K562 (cell line): ENCODE measurements around the gene DTX4. TPM values are rescaled to one million over a fixed set of nuclear protein-coding genes. Genes with fewer than 3 reads are reported as not detected.

ENCODE experiments used
- ADNP ChIP-seq: fragments of 200-800 bp; sonication (Bioruptor generic); IDR thresholded peaks from 2 replicates; pipeline ENCODE4 v1.6.1; 2016; ENCODE audit warnings: missing genetic modification characterization, missing compliant biosample characterization
- BHLHE40 ChIP-seq: IDR thresholded peaks from 2 replicates; pipeline ENCODE4 v1.6.1; 2011; ENCODE audit warnings: low read length, improper control_type of control experiment
- CBFB ChIP-seq: sonication (generic); formaldehyde crosslinking; IDR thresholded peaks from 2 replicates; pipeline ENCODE4 v1.4.0; 2020; ENCODE audit warnings: mild to moderate bottlenecking, missing genetic modification reagents
- CREB1 ChIP-seq, 2 experiments: sonication (generic) in 1 of 2; formaldehyde crosslinking in 1 of 2; IDR thresholded peaks; 2 replicates each; pipeline versions ENCODE4 v1.6.1 to v1.8.0; 2012 to 2022; ENCODE audit warnings: inconsistent platforms in 1 of 2, mild to moderate bottlenecking in 1 of 2, missing genetic modification reagents in 1 of 2, moderate library complexity in 1 of 2
- KAT7 ChIP-seq: sonication (generic); formaldehyde crosslinking; IDR thresholded peaks from 2 replicates; pipeline ENCODE4 v1.8.0; 2022; ENCODE audit warnings: missing genetic modification reagents, mild to moderate bottlenecking, borderline replicate concordance
- NRF1 ChIP-seq, 2 experiments: fragments of 450-650 bp; IDR thresholded peaks in 1 of 2; conservative IDR thresholded peaks in 1 of 2; 2 replicates each; pipeline ENCODE4 v1.6.1; 2014; ENCODE audit warnings: mild to moderate bottlenecking in 2 of 2
- ZNF668 ChIP-seq: fragments of 250-450 bp; sonication (Bioruptor Pico); IDR thresholded peaks from 2 replicates; pipeline ENCODE4 v1.8.0; 2022; ENCODE audit warnings: mild to moderate bottlenecking, inconsistent platforms
- polyA plus RNA-seq, 8 experiments: library from polyadenylated mRNA; depleted of rRNA in 4 of 8; stranded (reverse) in 5 of 8; unstranded in 3 of 8; fragments of >200 nt; fragmentation: Nextera tagmentation in 2 of 8; fragmentation: Illumina TruSeq in 1 of 8; extraction: Ambion mirVana in 2 of 8; extraction: Trizol in 1 of 8; gene quantifications; 2 replicates each; pipeline versions ENCODE4 v1.2.1 to v1.2.3, GENCODE V29; 2011 to 2014; ENCODE audit warnings: inconsistent platforms in 1 of 8, missing spikeins in 1 of 8
- total RNA-seq, 7 experiments: library from RNA; depleted of rRNA in 6 of 7; stranded (reverse); fragments of >200 nt in 6 of 7; fragmentation: Illumina TruSeq in 2 of 7; extraction: Trizol in 2 of 7; gene quantifications; 2 replicates each; pipeline versions ENCODE4 v1.2.1 to v1.2.3, GENCODE V29; 2011 to 2021; ENCODE audit warnings: low replicate concordance in 1 of 7
- TF ChIP-seq, protein P1 (sequence below): sonication (generic); formaldehyde crosslinking; IDR thresholded peaks from 2 replicates; pipeline ENCODE4 v1.8.0; 2023; ENCODE audit warnings: mild to moderate bottlenecking, missing genetic modification reagents
- TF ChIP-seq, protein P2 (sequence below): IDR thresholded peaks from 2 replicates; pipeline ENCODE4 v1.6.1; 2011; ENCODE audit warnings: borderline replicate concordance, low read depth, mild to moderate bottlenecking, moderate library complexity, low read length; ENCODE audit not compliant: insufficient read depth, poor library complexity, severe bottlenecking
- TF ChIP-seq, protein P3 (sequence below), 2 experiments: IDR thresholded peaks; 2 replicates each; pipeline ENCODE4 v1.6.1; 2012; ENCODE audit warnings: improper control_type of control experiment in 2 of 2, low read depth in 2 of 2, low read length in 2 of 2, borderline replicate concordance in 1 of 2
- TF ChIP-seq, protein P4 (sequence below): sonication (generic); formaldehyde crosslinking; IDR thresholded peaks from 2 replicates; pipeline ENCODE4 v1.8.0; 2023; ENCODE audit warnings: missing genetic modification reagents, mild to moderate bottlenecking, borderline replicate concordance

DTX4 gene
- total and polyA plus RNA-seq, 9 of the 15 experiments (the other 6 are each of a cell fraction or from before 2014, with no cell fraction given) = 0.03 to 0.47 (median 0.04) TPM; not detected in 4

DNA sequence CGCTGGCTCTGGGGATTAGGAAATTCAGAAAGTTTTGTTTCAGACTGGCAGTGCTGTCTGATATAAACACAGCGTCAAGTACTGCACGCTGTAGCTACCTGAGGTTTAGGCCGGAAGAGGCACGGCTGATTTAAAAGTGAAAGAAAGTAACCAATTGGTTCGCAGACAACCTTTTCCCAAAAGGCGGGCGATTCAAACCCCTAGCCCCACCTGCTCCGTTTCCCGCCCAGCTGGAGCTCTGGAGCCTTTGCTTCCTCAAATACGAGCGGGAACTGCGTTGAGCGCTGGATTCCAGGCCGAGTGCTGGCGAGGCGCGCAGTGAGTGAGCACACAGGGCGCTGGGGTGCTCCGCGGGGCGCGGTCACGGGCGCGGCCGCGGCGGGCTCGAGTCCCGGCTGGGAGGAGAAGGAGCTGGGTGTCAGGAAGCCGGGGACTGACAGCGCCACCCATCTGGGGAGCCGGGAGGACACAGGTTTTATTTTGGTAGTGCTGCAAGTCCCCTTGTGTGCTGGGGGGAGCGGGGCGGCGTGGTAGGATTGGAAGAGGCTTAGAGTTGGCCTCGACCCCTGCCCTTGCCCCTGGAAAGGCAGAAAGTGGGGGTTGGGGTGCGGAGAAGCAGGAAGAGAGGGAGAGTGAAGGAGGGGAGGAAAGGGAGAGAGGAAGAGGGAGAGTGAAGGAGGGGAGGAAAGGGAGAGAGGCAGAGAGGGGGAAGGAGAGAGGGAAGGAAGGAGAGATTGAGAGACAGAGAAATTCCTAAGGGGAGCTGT lies 27.2 kb upstream of the DTX4 start (continued):
- TF ChIP-seq, protein P1, sequence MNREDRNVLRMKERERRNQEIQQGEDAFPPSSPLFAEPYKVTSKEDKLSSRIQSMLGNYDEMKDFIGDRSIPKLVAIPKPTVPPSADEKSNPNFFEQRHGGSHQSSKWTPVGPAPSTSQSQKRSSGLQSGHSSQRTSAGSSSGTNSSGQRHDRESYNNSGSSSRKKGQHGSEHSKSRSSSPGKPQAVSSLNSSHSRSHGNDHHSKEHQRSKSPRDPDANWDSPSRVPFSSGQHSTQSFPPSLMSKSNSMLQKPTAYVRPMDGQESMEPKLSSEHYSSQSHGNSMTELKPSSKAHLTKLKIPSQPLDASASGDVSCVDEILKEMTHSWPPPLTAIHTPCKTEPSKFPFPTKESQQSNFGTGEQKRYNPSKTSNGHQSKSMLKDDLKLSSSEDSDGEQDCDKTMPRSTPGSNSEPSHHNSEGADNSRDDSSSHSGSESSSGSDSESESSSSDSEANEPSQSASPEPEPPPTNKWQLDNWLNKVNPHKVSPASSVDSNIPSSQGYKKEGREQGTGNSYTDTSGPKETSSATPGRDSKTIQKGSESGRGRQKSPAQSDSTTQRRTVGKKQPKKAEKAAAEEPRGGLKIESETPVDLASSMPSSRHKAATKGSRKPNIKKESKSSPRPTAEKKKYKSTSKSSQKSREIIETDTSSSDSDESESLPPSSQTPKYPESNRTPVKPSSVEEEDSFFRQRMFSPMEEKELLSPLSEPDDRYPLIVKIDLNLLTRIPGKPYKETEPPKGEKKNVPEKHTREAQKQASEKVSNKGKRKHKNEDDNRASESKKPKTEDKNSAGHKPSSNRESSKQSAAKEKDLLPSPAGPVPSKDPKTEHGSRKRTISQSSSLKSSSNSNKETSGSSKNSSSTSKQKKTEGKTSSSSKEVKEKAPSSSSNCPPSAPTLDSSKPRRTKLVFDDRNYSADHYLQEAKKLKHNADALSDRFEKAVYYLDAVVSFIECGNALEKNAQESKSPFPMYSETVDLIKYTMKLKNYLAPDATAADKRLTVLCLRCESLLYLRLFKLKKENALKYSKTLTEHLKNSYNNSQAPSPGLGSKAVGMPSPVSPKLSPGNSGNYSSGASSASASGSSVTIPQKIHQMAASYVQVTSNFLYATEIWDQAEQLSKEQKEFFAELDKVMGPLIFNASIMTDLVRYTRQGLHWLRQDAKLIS (CRISPR knock-in tag) = peak; percentile 96
- no peak for TF ChIP-seq ZNF668
- TF ChIP-seq, protein P2, sequence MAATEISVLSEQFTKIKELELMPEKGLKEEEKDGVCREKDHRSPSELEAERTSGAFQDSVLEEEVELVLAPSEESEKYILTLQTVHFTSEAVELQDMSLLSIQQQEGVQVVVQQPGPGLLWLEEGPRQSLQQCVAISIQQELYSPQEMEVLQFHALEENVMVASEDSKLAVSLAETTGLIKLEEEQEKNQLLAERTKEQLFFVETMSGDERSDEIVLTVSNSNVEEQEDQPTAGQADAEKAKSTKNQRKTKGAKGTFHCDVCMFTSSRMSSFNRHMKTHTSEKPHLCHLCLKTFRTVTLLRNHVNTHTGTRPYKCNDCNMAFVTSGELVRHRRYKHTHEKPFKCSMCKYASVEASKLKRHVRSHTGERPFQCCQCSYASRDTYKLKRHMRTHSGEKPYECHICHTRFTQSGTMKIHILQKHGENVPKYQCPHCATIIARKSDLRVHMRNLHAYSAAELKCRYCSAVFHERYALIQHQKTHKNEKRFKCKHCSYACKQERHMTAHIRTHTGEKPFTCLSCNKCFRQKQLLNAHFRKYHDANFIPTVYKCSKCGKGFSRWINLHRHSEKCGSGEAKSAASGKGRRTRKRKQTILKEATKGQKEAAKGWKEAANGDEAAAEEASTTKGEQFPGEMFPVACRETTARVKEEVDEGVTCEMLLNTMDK = peak; percentile 8
- peak; percentile 36 to 55; a peak in 3 of 4 replicates for TF ChIP-seq NRF1 (conservative IDR thresholded peaks at IDR 0.05 in 1 of 2, IDR thresholded peaks at IDR 0.05 in 1 of 2)
- peak; percentile 45; the same call in 1 of the 2 replicates for TF ChIP-seq BHLHE40
- TF ChIP-seq CBFB (CRISPR knock-in tag) = peak; percentile 88
- no peak for TF ChIP-seq ADNP (tag)
- TF ChIP-seq, protein P3, sequence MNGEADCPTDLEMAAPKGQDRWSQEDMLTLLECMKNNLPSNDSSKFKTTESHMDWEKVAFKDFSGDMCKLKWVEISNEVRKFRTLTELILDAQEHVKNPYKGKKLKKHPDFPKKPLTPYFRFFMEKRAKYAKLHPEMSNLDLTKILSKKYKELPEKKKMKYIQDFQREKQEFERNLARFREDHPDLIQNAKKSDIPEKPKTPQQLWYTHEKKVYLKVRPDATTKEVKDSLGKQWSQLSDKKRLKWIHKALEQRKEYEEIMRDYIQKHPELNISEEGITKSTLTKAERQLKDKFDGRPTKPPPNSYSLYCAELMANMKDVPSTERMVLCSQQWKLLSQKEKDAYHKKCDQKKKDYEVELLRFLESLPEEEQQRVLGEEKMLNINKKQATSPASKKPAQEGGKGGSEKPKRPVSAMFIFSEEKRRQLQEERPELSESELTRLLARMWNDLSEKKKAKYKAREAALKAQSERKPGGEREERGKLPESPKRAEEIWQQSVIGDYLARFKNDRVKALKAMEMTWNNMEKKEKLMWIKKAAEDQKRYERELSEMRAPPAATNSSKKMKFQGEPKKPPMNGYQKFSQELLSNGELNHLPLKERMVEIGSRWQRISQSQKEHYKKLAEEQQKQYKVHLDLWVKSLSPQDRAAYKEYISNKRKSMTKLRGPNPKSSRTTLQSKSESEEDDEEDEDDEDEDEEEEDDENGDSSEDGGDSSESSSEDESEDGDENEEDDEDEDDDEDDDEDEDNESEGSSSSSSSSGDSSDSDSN (IDR thresholded peaks at IDR 0.05; ENCODE audit: borderline replicate concordance in 1 of 2, low read depth in 2 of 2, low read length in 2 of 2) = peak; percentile 64 to 93; a peak in 2 of 4 replicates
- TF ChIP-seq KAT7 (CRISPR knock-in tag) = peak; percentile 66; the same call in 1 of the 2 replicates
- TF ChIP-seq, protein P4, sequence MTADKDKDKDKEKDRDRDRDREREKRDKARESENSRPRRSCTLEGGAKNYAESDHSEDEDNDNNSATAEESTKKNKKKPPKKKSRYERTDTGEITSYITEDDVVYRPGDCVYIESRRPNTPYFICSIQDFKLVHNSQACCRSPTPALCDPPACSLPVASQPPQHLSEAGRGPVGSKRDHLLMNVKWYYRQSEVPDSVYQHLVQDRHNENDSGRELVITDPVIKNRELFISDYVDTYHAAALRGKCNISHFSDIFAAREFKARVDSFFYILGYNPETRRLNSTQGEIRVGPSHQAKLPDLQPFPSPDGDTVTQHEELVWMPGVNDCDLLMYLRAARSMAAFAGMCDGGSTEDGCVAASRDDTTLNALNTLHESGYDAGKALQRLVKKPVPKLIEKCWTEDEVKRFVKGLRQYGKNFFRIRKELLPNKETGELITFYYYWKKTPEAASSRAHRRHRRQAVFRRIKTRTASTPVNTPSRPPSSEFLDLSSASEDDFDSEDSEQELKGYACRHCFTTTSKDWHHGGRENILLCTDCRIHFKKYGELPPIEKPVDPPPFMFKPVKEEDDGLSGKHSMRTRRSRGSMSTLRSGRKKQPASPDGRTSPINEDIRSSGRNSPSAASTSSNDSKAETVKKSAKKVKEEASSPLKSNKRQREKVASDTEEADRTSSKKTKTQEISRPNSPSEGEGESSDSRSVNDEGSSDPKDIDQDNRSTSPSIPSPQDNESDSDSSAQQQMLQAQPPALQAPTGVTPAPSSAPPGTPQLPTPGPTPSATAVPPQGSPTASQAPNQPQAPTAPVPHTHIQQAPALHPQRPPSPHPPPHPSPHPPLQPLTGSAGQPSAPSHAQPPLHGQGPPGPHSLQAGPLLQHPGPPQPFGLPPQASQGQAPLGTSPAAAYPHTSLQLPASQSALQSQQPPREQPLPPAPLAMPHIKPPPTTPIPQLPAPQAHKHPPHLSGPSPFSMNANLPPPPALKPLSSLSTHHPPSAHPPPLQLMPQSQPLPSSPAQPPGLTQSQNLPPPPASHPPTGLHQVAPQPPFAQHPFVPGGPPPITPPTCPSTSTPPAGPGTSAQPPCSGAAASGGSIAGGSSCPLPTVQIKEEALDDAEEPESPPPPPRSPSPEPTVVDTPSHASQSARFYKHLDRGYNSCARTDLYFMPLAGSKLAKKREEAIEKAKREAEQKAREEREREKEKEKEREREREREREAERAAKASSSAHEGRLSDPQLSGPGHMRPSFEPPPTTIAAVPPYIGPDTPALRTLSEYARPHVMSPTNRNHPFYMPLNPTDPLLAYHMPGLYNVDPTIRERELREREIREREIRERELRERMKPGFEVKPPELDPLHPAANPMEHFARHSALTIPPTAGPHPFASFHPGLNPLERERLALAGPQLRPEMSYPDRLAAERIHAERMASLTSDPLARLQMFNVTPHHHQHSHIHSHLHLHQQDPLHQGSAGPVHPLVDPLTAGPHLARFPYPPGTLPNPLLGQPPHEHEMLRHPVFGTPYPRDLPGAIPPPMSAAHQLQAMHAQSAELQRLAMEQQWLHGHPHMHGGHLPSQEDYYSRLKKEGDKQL (CRISPR knock-in tag) = peak; percentile 99
- TF ChIP-seq CREB1 (IDR thresholded peaks at IDR 0.05) = peak; percentile 22; the same call in 1 of the 2 replicates
- TF ChIP-seq CREB1 (CRISPR knock-in tag; IDR thresholded peaks at IDR 0.05) = peak; percentile 75
